PC-9 (cell line): Measurements from ENCODE around the gene ATXN7. TPM values are rescaled to one million over a fixed set of nuclear protein-coding genes. Genes with fewer than 3 reads are reported as not detected.

ENCODE experiments used
- Bru-seq: library from RNA; stranded (reverse); fragments of 400-500 nt; gene quantifications from one replicate; lab custom pipeline; 2021; lab: Mats Ljungman, UMichigan
- BruChase-seq, 2 experiments: library from RNA; stranded (reverse); fragments of 400-500 nt; gene quantifications; one replicate each; lab custom pipeline; 2021; lab: Mats Ljungman, UMichigan
- BruUV-seq: library from RNA; stranded (reverse); fragments of 400-500 nt; replicated peaks from 2 replicates; lab custom pipeline; 2021; lab: Mats Ljungman, UMichigan
- CTCF ChIA-PET: fragments of 300-600 bp; sonication (Branson Sonifier 250); formaldehyde crosslinking; loops from one replicate; lab custom pipeline; 2022; ENCODE audit warnings: antibody characterized with exemption; lab: Charles Lee
- POLR2A ChIA-PET: fragments of 300-600 bp; sonication (Branson Sonifier 250); formaldehyde crosslinking; loops from one replicate; lab custom pipeline; 2022; ENCODE audit warnings: antibody characterized with exemption; ENCODE audit not compliant: unreplicated experiment; lab: Charles Lee
- DNase-seq, 2 experiments: peaks; one replicate each; pipeline versions ENCODE4 v3.0.0 to v3.0.0-alpha.2; 2015 to 2022; ENCODE audit warnings: mixed read lengths in 1 of 2
- H2AFZ ChIP-seq: fragments of 200-600 bp; sonication (generic); 2 replicates; pipeline ENCODE4 v1.8.1; 2017; ENCODE audit warnings: antibody characterized with exemption
- H3F3A ChIP-seq: fragments of 200-600 bp; sonication (generic); 2 replicates; pipeline ENCODE4 v1.8.1; 2017; ENCODE audit warnings: antibody characterized with exemption, mild to moderate bottlenecking, low read depth; ENCODE audit not compliant: insufficient read depth
- H3K27ac ChIP-seq: fragments of 200-600 bp; sonication (generic); 2 replicates; pipeline ENCODE4 v1.6.1; 2016; ENCODE audit warnings: mixed run types
- H3K27me3 ChIP-seq: fragments of 200-600 bp; sonication (generic); 2 replicates; pipeline ENCODE4 v1.6.1; 2016; ENCODE audit warnings: low read depth, mixed run types; ENCODE audit not compliant: insufficient read depth
- H3K36me3 ChIP-seq: fragments of 200-600 bp; sonication (generic); 2 replicates; pipeline ENCODE4 v1.6.1; 2016; ENCODE audit warnings: low read depth, mixed run types
- H3K4me1 ChIP-seq: fragments of 200-600 bp; sonication (generic); replicated peaks from 2 replicates; pipeline ENCODE4 v1.6.1; 2016; ENCODE audit warnings: mixed run types; ENCODE audit not compliant: insufficient read depth
- H3K4me2 ChIP-seq: fragments of 200-600 bp; sonication (generic); 2 replicates; pipeline ENCODE4 v1.6.1; 2017; ENCODE audit warnings: mixed run types
- H3K4me3 ChIP-seq: fragments of 200-600 bp; sonication (generic); 2 replicates; pipeline ENCODE4 v1.6.1; 2016; ENCODE audit warnings: mixed run types
- H3K79me2 ChIP-seq: fragments of 200-600 bp; sonication (generic); 2 replicates; pipeline ENCODE4 v1.6.1; 2017; ENCODE audit warnings: low read depth, mixed run types
- H3K9me2 ChIP-seq: fragments of 200-600 bp; sonication (generic); 2 replicates; pipeline ENCODE4 v1.8.1; 2017; ENCODE audit warnings: mild to moderate bottlenecking; ENCODE audit not compliant: insufficient read depth
- H3K9me3 ChIP-seq: fragments of 200-600 bp; sonication (generic); 2 replicates; pipeline ENCODE4 v1.8.1; 2016; ENCODE audit warnings: low read depth; ENCODE audit not compliant: insufficient read depth
- H4K20me1 ChIP-seq: fragments of 200-600 bp; sonication (generic); 2 replicates; pipeline ENCODE4 v1.8.1; 2017; ENCODE audit not compliant: insufficient read depth
- EZH2 ChIP-seq: fragments of 200-600 bp; sonication (generic); IDR thresholded peaks from 2 replicates; pipeline ENCODE4 v1.8.0; 2017; ENCODE audit warnings: antibody characterized with exemption, low read depth
- intact Hi-C: fragments of 100-400 bp; cut with micrococcal nuclease; formaldehyde crosslinking; loops from one replicate; pipeline ENCODE4 v1.10.0; 2022; ENCODE audit not compliant: unreplicated experiment
- long read RNA-seq: library from polyadenylated mRNA; stranded (forward); transcript quantifications from one replicate; pipeline ENCODE4 v2.0.0, GENCODE V29; 2022
- total RNA-seq: library from RNA; stranded (reverse); gene quantifications from 2 replicates; pipeline ENCODE4 v1.2.3, GENCODE V29; 2021
- TF ChIP-seq, protein P1 (sequence below): fragments of 200-600 bp; sonication (generic); conservative IDR thresholded peaks from 2 replicates; pipeline ENCODE4 v1.6.1; 2017; ENCODE audit warnings: mixed run types, antibody characterized with exemption, mild to moderate bottlenecking, moderate library complexity

The ATXN7 gene, protein sequence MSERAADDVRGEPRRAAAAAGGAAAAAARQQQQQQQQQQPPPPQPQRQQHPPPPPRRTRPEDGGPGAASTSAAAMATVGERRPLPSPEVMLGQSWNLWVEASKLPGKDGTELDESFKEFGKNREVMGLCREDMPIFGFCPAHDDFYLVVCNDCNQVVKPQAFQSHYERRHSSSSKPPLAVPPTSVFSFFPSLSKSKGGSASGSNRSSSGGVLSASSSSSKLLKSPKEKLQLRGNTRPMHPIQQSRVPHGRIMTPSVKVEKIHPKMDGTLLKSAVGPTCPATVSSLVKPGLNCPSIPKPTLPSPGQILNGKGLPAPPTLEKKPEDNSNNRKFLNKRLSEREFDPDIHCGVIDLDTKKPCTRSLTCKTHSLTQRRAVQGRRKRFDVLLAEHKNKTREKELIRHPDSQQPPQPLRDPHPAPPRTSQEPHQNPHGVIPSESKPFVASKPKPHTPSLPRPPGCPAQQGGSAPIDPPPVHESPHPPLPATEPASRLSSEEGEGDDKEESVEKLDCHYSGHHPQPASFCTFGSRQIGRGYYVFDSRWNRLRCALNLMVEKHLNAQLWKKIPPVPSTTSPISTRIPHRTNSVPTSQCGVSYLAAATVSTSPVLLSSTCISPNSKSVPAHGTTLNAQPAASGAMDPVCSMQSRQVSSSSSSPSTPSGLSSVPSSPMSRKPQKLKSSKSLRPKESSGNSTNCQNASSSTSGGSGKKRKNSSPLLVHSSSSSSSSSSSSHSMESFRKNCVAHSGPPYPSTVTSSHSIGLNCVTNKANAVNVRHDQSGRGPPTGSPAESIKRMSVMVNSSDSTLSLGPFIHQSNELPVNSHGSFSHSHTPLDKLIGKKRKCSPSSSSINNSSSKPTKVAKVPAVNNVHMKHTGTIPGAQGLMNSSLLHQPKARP
- total RNA-seq (27.7 and 28.8 TPM in 2 replicates), Bru-seq, nascent RNA (percentile 85 among the genes with signal in this experiment), BruChase-seq, experiment 1, labeled RNA remaining after a 2-hour chase (percentile 82 among the genes with signal in this experiment), BruChase-seq, experiment 2, labeled RNA remaining after a 6-hour chase (percentile 81 among the genes with signal in this experiment)
- long read RNA-seq, partial matches to known transcripts, result 0 of 6 reads
- long read RNA-seq, other reads (novel, unspliced or antisense), result 0 of 6 reads

DNA sequence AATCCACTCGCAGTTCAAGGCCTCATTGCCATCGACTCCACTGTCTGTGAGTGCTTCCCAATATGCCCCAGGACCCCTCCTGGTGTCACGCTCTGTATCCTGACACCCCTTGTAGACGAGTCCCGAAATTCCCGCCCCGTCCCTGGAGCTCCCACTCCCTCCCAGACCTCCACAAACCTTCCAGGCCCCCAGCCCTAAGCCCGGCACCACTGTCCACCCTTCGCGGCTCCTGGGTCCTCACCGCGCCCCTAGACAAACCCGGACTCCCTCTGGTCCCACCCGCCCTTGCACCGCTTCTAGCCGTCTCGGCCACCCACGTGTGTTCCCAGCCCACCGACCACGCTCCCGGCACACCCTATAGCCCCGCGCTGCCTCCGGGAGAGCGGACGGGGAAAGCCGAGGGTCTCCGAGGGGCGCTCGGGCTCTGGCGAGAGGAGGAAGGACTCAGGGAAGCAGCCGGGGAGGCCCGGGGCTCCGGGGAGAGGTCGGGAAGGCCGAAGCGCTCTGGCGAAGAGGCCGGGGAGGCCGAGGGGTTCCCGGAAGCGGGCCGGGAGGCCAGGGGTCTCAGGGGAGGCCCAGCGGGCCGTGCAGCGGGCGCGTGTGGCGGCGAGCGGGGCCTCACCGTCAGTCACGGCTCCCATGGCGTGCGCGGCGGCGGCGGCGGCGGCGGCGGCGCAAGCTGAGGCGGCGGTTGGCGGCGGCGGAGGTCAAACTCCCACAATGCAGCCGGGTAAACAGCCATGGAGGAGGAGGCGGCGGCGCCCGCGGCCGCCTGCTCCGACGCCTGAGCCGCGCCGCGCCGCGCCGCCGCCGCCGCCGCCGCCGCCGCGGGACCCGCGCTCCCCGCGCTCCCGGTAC, at the start of gene ATXN7, which contains the start of gene THOC7:
ATXN7 (plus strand) TSS at position 718 of the 858 bp plus-strand sequence. CDS start 48,732 bp downstream, outside the sequence.
THOC7 (minus strand) TSS at position 656 of the 858 bp plus-strand sequence; CDS start at position 641, 15 bp downstream.
- peak within 1 kb of the TSS; percentile 86 for H2AFZ ChIP-seq
- no TSS peak for BruUV-seq
- peaks cover 13% of the 10 kb centered on the region for H3K4me1 ChIP-seq
- no peaks in the 10 kb centered on the region for H3K36me3 ChIP-seq
- intact Hi-C loops, result no loop called here
- H3K4me3 ChIP-seq, result peak within 1 kb of the TSS; percentile 90
- H4K20me1 ChIP-seq, result no peaks in the 10 kb centered on the region
- peak within 1 kb of the TSS; percentile 55; the same call in 1 of the 2 replicates for H3K27ac ChIP-seq
- H3K79me2 ChIP-seq, result peaks cover 82% of the 10 kb centered on the region
- H3K9me2 ChIP-seq, result no peaks in the 10 kb centered on the region
- DNase-seq, result peak in 1 of 2 experiments; percentile 60
- H3K4me2 ChIP-seq, result peak within 1 kb of the TSS; percentile 89
- ChIA-PET POLR2A (no interaction called here), CTCF (no interaction called here)
- no peaks in the 10 kb centered on the region for H3K9me3 ChIP-seq
- H3F3A ChIP-seq, result no peaks in the 10 kb centered on the region
- no peaks in the 10 kb centered on the region for H3K27me3 ChIP-seq
- TF ChIP-seq EZH2, result no peak
- TF ChIP-seq, protein P1, sequence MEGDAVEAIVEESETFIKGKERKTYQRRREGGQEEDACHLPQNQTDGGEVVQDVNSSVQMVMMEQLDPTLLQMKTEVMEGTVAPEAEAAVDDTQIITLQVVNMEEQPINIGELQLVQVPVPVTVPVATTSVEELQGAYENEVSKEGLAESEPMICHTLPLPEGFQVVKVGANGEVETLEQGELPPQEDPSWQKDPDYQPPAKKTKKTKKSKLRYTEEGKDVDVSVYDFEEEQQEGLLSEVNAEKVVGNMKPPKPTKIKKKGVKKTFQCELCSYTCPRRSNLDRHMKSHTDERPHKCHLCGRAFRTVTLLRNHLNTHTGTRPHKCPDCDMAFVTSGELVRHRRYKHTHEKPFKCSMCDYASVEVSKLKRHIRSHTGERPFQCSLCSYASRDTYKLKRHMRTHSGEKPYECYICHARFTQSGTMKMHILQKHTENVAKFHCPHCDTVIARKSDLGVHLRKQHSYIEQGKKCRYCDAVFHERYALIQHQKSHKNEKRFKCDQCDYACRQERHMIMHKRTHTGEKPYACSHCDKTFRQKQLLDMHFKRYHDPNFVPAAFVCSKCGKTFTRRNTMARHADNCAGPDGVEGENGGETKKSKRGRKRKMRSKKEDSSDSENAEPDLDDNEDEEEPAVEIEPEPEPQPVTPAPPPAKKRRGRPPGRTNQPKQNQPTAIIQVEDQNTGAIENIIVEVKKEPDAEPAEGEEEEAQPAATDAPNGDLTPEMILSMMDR, result no peak

DNA sequence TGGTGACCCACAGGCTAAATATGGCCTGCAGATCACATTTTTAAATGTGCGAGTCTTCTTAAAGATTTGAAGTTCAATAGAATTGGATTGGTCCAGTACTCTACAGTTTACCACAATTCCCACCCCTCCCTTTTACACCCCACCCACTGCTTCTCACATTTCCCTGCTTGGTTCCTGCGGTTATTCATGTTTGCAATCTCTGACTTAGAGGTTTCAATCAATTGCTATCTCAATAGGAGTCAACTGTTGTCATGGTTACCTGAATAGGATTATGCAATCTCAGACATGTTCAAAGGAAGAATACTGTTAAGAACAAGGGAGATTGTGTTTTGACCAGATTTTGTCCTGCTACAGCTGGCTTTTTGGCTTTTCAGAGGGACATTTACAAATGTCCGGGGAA, 49.4 kb upstream of the ATXN7 start:
- H3K4me1 ChIP-seq, result no peaks in the 10 kb centered on the region
- no TSS peak for BruUV-seq
- H3K9me2 ChIP-seq, result no peaks in the 10 kb centered on the region
- H3K79me2 ChIP-seq, result no peaks in the 10 kb centered on the region
- H3K4me3 ChIP-seq, result no peak overlapping the region
- no peaks in the 10 kb centered on the region for H3K9me3 ChIP-seq
- DNase-seq, result no peak
- ChIA-PET POLR2A (no interaction called here), CTCF (no interaction called here)
- intact Hi-C loops, result loop anchor here (10.0 kb wide), 1 partner anchor 1149 kb away; no protein-coding TSS in a partner anchor
- no peaks in the 10 kb centered on the region for H3K27me3 ChIP-seq
- TF ChIP-seq EZH2, result no peak
- TF ChIP-seq, protein P1, result no peak
- H3K4me2 ChIP-seq, result no peak overlapping the region
- no peaks in the 10 kb centered on the region for H3F3A ChIP-seq
- H4K20me1 ChIP-seq, result no peaks in the 10 kb centered on the region
- H2AFZ ChIP-seq, result no peak overlapping the region
- H3K36me3 ChIP-seq, result no peaks in the 10 kb centered on the region
- no peak overlapping the region for H3K27ac ChIP-seq
